ENCODE results near the gene HAPLN3.

Gene HAPLN3

DNA sequence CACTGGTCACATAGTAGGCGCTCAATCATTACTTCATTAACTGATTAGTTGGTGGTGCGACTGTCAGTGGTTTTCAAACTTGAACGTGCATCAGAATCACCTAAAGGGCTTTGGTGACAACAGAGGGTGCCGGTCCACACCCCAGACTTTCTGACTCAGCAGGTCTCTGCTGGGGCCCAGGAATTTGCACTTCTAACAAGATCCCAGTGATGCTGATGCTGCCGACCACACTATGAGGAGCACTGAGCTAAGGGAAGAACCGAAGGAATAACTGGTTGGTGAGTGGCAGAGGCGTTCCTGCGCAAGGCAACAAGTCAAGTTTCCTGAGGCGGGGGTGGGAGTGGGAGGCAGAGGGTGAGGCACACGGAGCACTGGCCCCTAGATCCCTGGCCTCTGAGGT is 18.8 kb downstream of the HAPLN3 start:
- in situ Hi-C loops (cut with HindIII; ENCODE audit: low sequenced_read_pairs), result no loop called here
- no peak for DNase-seq (ENCODE audit: low read depth, low spot score)
- no peak overlapping the region for H3K4me3 ChIP-seq (ENCODE audit: low read depth, low read length)
- TF ChIP-seq, protein P1, sequence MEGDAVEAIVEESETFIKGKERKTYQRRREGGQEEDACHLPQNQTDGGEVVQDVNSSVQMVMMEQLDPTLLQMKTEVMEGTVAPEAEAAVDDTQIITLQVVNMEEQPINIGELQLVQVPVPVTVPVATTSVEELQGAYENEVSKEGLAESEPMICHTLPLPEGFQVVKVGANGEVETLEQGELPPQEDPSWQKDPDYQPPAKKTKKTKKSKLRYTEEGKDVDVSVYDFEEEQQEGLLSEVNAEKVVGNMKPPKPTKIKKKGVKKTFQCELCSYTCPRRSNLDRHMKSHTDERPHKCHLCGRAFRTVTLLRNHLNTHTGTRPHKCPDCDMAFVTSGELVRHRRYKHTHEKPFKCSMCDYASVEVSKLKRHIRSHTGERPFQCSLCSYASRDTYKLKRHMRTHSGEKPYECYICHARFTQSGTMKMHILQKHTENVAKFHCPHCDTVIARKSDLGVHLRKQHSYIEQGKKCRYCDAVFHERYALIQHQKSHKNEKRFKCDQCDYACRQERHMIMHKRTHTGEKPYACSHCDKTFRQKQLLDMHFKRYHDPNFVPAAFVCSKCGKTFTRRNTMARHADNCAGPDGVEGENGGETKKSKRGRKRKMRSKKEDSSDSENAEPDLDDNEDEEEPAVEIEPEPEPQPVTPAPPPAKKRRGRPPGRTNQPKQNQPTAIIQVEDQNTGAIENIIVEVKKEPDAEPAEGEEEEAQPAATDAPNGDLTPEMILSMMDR (IDR thresholded peaks at IDR 0.05; ENCODE audit: low read depth, low read length), result no peak

DNA sequence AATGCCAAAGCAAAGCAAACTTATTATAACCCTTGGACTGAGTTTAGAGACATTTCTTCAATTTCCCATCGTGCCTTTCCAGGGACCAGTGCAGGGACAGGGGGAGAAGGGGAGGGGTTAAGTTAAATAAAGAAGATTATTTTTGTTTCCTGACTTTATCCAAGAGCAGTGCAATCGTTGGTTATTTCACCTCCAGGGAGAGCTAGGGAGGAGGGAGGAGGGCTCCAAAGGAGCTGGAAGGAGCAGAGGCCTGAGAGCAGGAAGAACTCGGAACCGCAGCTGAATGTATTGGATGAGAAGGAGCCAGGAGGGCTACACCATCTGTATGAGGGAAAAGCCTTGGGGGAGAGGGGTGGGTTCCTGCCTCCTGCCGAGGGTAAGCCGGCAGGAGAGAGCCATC is 20.7 kb downstream of the HAPLN3 start:
- TF ChIP-seq, protein P1 (IDR thresholded peaks at IDR 0.05; ENCODE audit: low read depth, low read length), result no peak
- in situ Hi-C loops (cut with HindIII; ENCODE audit: low sequenced_read_pairs), result no loop called here
- no peak overlapping the region for H3K4me3 ChIP-seq (ENCODE audit: low read depth, low read length)
- no peak for DNase-seq (ENCODE audit: low read depth, low spot score)

DNA sequence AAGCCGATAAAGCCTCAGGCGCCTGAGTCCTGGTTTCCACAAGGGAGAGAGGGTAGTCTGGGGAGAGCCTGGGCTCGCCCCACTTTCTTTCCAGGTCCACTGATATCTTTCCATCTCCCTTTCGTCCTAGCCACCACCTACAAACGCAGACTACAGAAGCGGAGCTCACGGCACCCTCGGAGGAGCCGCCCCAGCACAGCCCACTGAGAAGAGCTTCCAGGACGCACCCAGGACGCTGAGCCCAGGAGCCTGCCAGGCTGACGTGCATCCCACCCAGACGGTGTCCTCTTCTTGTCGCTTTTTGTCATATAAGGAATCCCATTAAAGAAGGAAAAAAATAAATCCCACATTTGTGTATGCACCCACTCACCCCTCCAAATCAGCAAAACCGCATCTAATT is 21.1 kb downstream of the HAPLN3 start:
- in situ Hi-C loops (cut with HindIII; ENCODE audit: low sequenced_read_pairs), result no loop called here
- DNase-seq (ENCODE audit: low read depth, low spot score), result no peak
- H3K4me3 ChIP-seq (ENCODE audit: low read depth, low read length), result no peak overlapping the region
- TF ChIP-seq, protein P1 (IDR thresholded peaks at IDR 0.05; ENCODE audit: low read depth, low read length), result no peak

DNA sequence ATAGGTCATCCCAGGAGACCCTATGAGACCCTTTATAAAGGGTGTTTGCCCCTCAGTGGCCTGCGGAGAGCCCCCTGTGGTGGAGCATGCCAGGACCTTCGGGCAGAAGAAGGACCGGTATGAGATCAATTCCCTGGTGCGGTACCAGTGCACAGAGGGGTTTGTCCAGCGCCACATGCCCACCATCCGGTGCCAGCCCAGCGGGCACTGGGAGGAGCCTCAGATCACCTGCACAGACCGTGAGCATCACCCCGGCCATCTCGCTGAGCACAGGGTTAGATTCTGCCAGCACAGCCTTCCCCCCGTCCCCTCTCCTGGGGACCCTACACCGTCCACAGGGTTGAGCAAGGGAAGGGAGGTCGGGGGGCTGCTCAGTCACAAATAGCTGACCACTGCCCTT is 21.6 kb downstream of the HAPLN3 start:
- H3K4me3 ChIP-seq (ENCODE audit: low read depth, low read length), result no peak overlapping the region
- TF ChIP-seq, protein P1 (IDR thresholded peaks at IDR 0.05; ENCODE audit: low read depth, low read length), result no peak
- in situ Hi-C loops (cut with HindIII; ENCODE audit: low sequenced_read_pairs), result no loop called here

DNA sequence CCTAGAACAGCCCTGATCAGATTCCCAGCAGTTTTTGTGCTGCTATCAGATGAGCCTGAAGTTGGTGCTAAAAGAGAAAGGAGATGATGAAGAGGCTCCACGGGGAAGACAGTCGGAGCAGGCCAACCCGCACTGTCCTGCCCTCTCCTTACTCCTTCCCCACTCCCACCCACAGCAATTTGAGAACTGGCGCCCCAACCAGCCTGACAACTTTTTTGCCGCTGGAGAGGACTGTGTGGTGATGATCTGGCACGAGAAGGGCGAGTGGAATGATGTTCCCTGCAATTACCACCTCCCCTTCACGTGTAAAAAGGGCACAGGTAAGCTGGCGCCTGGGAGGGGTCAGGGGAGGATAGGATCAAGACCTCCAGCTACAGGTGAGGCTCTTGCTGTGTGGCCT is 22.6 kb downstream of the HAPLN3 start:
- TF ChIP-seq, protein P1 (IDR thresholded peaks at IDR 0.05; ENCODE audit: low read depth, low read length), result no peak
- H3K4me3 ChIP-seq (ENCODE audit: low read depth, low read length), result no peak overlapping the region
- in situ Hi-C loops (cut with HindIII; ENCODE audit: low sequenced_read_pairs), result no loop called here
- DNase-seq (ENCODE audit: low read depth, low spot score), result no peak

More for the DNA sequence above, 21.6 kb downstream of the HAPLN3 start:
- DNase-seq (ENCODE audit: low read depth, low spot score), result no peak

DNA sequence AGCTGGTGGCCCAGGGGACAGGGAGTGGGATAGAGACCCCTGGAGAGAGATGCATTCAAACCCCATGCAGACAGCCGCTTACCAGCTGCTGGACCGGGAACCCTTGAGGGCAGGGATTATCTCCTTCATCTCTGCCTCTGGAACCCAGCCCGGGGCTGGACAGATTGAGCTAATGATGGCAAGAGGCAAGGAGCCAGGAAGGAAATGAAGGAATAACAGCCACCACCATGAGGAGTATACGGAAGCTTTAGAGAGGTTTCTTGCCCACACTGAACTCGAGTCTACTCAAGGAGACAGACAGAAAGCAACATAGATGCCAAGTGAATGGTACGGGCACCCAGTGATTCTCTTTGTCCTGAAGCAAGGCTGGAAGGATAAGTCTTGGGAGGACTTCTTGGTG is 23.2 kb downstream of the HAPLN3 start:
- no peak for DNase-seq (ENCODE audit: low read depth, low spot score)
- H3K4me3 ChIP-seq (ENCODE audit: low read depth, low read length), result no peak overlapping the region
- in situ Hi-C loops (cut with HindIII; ENCODE audit: low sequenced_read_pairs), result no loop called here
- TF ChIP-seq, protein P1 (IDR thresholded peaks at IDR 0.05; ENCODE audit: low read depth, low read length), result no peak

DNA sequence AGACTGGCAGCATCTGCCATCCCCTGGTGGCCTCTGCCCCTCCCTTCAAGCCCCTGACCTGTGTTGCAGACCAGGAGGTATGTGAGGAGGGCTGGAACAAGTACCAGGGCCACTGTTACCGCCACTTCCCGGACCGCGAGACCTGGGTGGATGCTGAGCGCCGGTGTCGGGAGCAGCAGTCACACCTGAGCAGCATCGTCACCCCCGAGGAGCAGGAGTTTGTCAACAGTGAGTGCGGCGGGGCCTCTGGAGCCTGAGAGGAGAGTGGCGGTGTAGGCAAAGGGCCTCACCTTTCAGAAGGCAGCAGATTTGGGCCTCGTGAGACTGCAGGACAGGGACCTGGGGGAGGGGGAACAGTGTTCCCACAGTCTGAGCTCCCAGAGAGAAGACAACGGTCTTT is 24.0 kb downstream of the HAPLN3 start:
- in situ Hi-C loops (cut with HindIII; ENCODE audit: low sequenced_read_pairs), result no loop called here
- no peak overlapping the region for H3K4me3 ChIP-seq (ENCODE audit: low read depth, low read length)
- TF ChIP-seq, protein P1 (IDR thresholded peaks at IDR 0.05; ENCODE audit: low read depth, low read length), result no peak
- no peak for DNase-seq (ENCODE audit: low read depth, low spot score)

Measured in astrocyte of the spinal cord (primary cell).